NOMO-1 (cell line): ENCODE measurements around the gene ZNF521.
A peak's percentile ranks its signal among the peaks of the same experiment; 100 is the strongest.

Experiments used
- DNase-seq, 2 experiments: peaks; one replicate each; lab custom pipeline; 2025; ENCODE audit not compliant: unreplicated experiment in 2 of 2; lab: John Stamatoyannopoulos, UW

Gene ZNF521

DNA sequence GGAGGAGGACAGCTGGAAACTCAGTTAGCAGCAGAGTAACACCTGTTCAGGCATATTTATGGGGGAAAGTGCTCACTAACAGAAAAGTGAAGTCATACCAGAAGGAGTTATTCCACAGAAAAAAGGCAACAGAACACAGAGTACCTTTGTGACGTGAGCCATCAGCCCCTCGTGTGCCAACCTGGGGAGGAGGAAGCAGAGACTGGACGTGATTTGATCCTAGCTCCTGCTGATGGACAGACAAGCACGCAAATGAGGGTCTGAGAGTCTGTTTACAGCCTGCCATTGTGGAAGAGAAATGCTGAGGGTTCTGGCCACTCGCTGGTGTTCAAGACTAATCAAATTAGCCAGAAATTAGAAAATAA, 120.7 kb downstream of the ZNF521 start:
- DNase-seq, result no peak

DNA sequence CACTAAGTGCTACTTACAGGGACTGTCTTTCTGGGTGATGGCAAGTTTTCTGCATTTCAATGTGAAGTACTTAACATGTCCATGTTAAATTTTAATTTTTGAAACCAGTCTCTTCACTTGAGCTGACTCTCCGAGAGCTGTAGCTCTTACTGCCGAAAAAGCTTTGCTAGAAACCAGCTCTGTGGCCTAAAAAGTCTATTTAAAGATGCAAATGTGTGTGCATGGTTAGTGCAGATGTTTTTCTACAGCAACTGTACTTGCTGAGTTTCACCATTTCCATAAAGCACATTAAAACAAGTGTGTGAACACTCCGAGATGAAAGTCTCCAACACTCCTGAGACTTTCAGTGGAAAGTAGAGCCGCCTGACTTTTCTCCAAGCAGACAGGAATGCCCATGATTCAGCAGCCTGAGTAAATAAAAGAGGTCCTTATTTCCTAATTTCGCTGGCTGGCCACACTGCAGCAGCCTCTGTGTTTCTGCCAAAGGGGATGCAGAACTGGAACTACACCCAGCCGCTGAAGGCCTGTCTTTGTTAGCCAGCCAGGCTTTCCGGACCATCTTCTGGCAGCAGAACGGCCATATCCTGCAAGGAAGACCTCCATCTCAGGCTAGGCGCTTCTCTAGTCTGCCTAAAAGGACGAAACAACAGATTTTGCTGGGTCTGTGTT, 121.2 kb downstream of the ZNF521 start:
- peak; percentile 73 to 80 for DNase-seq

DNA sequence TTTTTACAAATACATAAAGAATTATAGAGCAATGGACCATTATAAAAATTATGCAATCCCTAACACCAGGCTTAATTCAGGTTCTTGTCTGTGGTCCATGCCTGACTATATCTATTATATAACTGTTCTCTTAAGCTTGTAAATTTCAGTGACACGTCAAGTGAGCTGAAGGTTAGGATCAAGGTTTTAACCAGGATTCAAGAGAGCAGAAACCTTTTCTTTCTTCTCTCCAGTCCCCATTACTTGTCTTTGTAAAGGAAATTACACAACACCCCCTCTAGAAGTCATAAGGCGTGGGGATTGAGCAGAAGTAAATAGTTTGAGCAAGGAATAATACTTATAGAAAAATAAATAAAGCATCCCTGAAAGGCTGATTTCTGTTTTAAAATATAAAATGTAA, 122.0 kb downstream of the ZNF521 start:
- DNase-seq, result peak in 1 of 2 experiments; percentile 76

GRCh38 chr18:25229081-25229480, 122.9 kb downstream of the ZNF521 start:
- no peak for DNase-seq

DNA sequence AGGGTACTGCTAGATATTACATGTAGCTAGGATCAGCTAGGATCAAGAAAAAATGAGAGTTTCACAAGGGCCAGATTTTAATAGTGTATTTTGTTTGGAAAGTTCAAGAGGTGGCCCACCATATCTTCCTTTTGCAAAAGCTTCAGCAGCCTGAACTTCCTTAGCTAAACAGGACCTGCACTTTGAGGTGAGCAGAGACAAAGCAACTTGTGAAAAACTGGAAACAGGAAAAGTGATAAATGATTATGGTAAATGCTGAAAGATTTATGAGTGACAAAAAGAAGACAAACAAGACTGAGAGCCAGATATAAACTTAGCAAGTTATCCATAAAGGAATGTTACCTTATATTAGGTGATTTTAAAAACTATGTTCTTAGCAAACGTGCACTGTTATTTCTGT, 123.6 kb downstream of the ZNF521 start:
- DNase-seq, result no peak

DNA sequence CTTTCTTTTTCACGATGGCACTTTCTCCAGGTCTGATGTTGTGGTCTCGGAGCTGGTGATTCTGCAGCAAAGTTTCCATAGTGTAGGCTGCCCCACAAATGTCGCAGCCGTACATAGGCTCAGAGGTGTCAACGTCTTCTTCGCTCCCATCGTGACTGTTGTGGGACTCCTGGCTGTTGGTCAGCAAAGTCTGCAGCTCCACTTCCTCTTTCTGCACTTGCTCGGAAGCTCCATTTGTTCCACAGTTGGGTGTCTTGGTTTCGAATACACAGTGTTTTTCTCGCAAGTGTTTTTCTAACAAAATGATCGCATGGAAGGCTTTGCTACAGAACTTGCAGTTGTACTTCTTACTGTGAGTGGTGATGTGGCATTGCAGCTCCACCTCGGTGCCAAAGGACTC, 126.8 kb downstream of the ZNF521 start:
- DNase-seq, result peak; percentile 77 to 90

DNA sequence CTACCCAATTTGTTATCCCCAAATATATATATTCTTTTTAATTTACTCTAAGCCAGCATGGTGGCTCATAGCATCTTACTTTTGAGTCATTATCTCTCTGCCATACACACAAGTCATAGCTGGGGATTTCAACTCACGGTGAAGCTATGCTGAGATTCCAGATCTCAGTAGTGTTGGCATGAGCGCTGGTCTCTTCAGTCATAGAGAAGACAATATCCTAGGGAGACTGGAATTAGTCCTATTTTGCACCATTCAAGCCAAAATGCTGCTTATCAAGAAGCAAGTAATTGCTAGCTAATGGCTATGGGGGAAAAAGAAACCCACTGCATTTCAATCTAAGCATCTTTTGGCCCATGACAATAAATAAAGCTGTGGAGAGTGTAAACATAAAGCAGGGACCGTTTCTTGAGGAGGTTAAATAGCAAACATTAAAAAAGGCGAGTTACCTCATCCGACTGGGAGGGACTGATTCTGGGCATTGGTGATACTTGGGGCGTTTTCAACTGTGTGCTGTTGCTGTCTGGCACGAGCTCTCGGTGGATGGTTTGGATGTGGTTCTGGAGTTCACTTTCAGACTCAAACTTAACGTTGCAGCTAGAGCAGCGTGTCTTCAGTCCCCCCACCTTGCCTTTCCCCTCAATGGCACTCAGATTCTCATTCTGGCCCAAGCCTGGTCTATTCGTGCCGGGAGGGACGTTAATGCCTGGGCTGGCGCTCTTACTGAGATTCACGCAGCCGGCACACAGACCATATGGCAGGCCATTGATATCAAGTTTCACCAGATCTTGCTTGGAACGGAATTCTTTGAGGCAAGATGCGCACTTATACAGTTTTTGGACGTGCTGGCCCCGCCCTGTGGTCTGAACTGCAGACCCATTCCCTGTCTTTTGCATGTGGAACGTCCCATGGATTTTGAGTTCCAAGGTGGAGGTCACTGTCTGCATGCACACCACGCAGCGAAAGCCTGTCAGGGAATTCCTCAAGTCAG, 127.8 kb downstream of the ZNF521 start:
- no peak for DNase-seq

DNA sequence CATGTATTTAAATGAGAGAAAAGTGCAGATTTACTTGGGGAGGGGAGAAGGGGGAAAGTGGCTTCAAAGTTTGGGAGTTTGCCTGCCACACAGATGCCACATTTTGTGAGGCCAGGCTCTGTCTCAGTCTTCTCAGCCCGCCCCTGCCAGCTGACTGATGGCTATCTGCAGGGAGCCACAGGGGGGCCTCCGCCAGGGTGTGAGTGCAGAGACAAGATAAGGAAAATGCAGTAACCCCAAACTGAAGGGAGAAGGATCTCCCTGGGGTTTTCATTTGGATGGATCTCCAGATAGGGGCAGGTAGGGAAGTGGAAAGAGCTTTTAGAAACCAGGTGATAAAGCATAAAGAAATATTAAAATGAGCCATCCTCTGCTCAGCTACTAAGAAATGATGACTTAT, 128.8 kb downstream of the ZNF521 start:
- peak; percentile 68 to 69 for DNase-seq

DNA sequence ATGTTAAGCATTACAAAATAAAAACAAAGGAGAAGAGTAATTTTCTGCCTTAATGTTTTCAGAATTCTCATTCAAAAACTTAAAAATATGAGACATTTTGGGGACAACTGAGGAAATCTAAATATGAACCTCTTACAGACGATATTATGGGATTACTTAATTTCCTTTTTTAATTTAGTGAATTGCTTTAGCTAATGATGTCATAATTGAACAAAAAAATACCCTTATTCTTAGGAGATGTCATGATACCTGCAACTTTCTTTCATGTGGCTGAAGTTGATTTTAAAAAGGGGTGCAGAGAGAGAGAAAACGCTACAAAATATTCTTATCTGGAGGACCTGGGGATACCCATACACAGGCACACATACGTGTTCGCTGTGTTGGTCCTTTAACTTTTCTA, 129.3 kb downstream of the ZNF521 start:
- DNase-seq, result no peak

- no peak for DNase-seq
Measured at GRCh38 chr18:25210622-25211021, 141.3 kb downstream of the ZNF521 start.

GRCh38 chr18:25192065-25192464, 159.9 kb downstream of the ZNF521 start:
- no peak for DNase-seq

DNA sequence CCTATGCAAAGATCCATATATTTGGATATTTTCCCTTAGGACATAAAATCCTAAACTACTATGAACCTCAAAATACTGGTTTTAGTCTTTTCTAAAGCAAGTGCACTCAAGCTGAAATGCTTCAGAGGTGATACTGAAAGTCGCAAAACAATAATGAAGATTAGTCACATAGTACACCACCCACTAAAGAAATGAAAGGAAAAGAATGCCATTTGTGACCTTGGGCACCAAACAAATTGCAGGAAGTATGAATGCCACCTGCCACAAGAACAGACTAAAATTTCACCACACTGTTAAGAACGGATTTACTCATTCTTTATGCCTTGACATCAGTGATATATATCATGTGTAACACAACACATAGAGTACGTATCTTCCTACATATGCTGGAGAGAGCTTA, 161.5 kb downstream of the ZNF521 start:
- peak; percentile 74 to 87 for DNase-seq

GRCh38 chr18:25189391-25190185, 162.4 kb downstream of the ZNF521 start:
- DNase-seq, result no peak

- no peak for DNase-seq
Measured at GRCh38 chr18:25187521-25188192, 164.3 kb downstream of the ZNF521 start.

- no peak for DNase-seq
Measured at GRCh38 chr18:25186871-25187270, 165.1 kb downstream of the ZNF521 start.

- no peak for DNase-seq
Measured at GRCh38 chr18:25181993-25182392, 170.0 kb downstream of the ZNF521 start.

DNA sequence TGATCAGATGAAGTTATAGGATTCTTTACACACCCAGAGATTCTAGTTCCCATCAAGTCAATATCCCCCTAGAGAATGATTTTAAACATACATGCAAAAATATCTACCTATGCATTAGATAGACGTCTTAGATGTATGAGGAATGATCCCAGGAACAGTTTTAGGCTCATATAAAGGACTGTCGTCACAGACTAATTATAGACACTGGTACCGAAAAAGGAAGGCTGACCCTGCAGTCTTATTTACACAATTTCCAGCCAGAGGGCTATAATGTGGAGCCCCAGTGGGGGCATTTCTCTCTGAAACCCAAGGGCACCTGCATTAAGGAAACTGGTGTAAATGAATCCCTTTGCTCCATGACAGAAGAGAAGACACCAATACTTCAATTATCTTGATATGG, 170.4 kb downstream of the ZNF521 start:
- DNase-seq, result no peak

GRCh38 chr18:25180973-25181548, 170.9 kb downstream of the ZNF521 start:
- no peak for DNase-seq

- DNase-seq, result no peak
Measured at GRCh38 chr18:25177631-25178030, 174.3 kb downstream of the ZNF521 start.

- DNase-seq, result no peak
Measured at GRCh38 chr18:25176518-25177042, 175.4 kb downstream of the ZNF521 start.
